Measurements from ENCODE around the gene PRAME.
A peak's percentile ranks its signal among the peaks of the same experiment; 100 is the strongest.
"Not testable (repeated sequence)": the region's sequence is repeated elsewhere in the genome, so short reads cannot be mapped to it uniquely, and the experiment has no call there.

The PRAME gene

GRCh38 chr22:22520020-22520656, 38.9 kb downstream of the PRAME start, which contains the start of gene ZNF280A:
TSS of gene ZNF280A (minus strand) at chr22:22520270. CDS start at chr22:22515630, 4,640 bp downstream.
- no peak for DNase-seq

GRCh38 chr22:22519591-22519990, 39.5 kb downstream of the PRAME start:
- DNase-seq, result no peak

GRCh38 chr22:22516992-22517391, 42.1 kb downstream of the PRAME start:
- no peak for DNase-seq

- DNase-seq, result no peak
Measured at GRCh38 chr22:22515890-22516289, 43.2 kb downstream of the PRAME start.

- DNase-seq, result not testable (repeated sequence)
Measured at GRCh38 chr22:22514431-22514830, 44.6 kb downstream of the PRAME start.

GRCh38 chr22:22513619-22514018, 45.4 kb downstream of the PRAME start:
- DNase-seq, result no peak

- DNase-seq, result no peak
Measured at GRCh38 chr22:22512951-22513350, 46.1 kb downstream of the PRAME start.

- not testable (repeated sequence) for DNase-seq
Measured at GRCh38 chr22:22510833-22511232, 48.2 kb downstream of the PRAME start.

- not testable (repeated sequence) for DNase-seq
Measured at GRCh38 chr22:22509912-22510311, 49.2 kb downstream of the PRAME start.

- peak; percentile 11 to 56 for DNase-seq
Measured at GRCh38 chr22:22508274-22509176, 50.5 kb downstream of the PRAME start, which contains the start of gene ZNF280B. TSS of gene ZNF280B (minus strand) at chr22:22508742. CDS start at chr22:22489398, 19,344 bp downstream.

- no peak for DNase-seq
Measured at GRCh38 chr22:22507743-22508273, 51.3 kb downstream of the PRAME start.

GRCh38 chr22:22506736-22507135, 52.3 kb downstream of the PRAME start:
- DNase-seq, result no peak

GRCh38 chr22:22498267-22498666, 60.8 kb downstream of the PRAME start:
- DNase-seq, result no peak

Data from NCI-H187 (cell line).